ENCODE measurements around the gene ZSCAN5A.
"Not testable (repeated sequence)": the region's sequence is repeated elsewhere in the genome, so short reads cannot be mapped to it uniquely, and the experiment has no call there.

The ZSCAN5A gene, protein sequence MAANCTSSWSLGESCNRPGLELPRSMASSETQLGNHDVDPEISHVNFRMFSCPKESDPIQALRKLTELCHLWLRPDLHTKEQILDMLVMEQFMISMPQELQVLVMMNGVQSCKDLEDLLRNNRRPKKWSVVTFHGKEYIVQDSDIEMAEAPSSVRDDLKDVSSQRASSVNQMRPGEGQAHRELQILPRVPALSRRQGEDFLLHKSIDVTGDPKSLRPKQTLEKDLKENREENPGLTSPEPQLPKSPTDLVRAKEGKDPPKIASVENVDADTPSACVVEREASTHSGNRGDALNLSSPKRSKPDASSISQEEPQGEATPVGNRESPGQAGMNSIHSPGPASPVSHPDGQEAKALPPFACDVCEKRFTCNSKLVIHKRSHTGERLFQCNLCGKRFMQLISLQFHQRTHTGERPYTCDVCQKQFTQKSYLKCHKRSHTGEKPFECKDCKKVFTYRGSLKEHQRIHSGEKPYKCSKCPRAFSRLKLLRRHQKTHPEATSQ

DNA sequence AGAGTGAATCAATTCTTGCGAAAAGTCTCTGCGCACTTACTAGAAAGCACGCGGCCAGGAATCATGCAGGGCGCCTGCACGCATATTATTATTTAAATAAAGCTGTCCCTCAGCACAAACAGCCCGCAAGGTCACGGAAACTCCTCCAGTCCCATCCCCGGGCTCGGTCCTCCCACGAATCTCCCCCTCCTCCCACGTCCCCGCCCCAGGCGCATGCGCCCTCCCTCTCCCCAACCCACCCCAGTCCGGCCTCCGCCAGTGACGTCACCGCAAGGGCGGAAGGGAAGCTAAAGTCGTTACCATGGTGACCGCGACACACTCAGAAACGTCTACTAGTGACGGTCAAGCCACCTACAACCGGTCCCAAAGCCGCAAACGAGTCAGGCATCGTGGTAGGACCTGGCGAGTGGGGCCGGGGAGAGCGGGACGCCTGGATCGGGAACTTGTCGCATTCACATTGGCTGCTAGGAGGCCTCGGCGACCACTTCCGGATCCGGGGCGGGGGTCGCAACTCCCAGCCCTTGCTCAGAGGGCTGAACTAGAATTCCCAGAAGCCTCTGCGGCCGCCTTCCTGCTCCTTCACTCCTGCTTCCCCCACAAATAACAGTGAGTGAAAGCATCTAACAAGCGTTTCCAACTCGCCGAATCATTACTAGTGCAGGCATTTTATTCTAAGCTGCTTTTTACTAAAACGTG lies at the start of gene ZSCAN5A:
TSS of gene ZSCAN5A (minus strand) at position 459 of the 696 bp plus-strand sequence. CDS start 89,793 bp downstream, outside the sequence.
- DNase-seq, result peak; percentile 97

- no peak for DNase-seq
Measured at GRCh38 chr19:56360841-56361240, 46.2 kb upstream of the ZSCAN5A start.

GRCh38 chr19:56356944-56357343 lies 42.3 kb upstream of the ZSCAN5A start:
- no peak for DNase-seq

GRCh38 chr19:56355517-56355916 lies 40.9 kb upstream of the ZSCAN5A start:
- no peak for DNase-seq

- no peak for DNase-seq
Measured at GRCh38 chr19:56351208-56351607, 36.6 kb upstream of the ZSCAN5A start.

GRCh38 chr19:56350416-56351045 lies 35.9 kb upstream of the ZSCAN5A start:
- DNase-seq, result peak; percentile 6

- DNase-seq, result no peak
Measured at GRCh38 chr19:56348289-56348877, 33.7 kb upstream of the ZSCAN5A start.

GRCh38 chr19:56347163-56347778 lies 32.6 kb upstream of the ZSCAN5A start:
- no peak for DNase-seq

DNA sequence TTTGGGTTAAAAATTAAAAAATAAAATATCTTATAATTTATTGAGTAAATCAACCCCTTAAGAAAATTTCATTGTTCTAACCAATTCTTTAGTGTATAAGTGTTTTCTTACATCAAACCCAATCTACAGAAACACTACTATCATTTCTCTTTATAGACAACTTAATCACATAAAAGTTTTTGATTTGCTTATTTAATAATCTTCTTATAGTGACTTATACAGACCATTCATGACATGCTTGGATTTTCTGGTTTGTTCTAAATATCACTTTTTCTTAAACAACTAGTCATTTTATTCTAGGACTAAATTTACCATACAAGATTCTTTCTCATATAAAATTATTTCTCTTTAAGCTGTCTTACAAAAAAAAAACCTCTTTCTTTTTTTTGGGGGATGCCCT lies 27.3 kb upstream of the ZSCAN5A start:
- no peak for DNase-seq

DNA sequence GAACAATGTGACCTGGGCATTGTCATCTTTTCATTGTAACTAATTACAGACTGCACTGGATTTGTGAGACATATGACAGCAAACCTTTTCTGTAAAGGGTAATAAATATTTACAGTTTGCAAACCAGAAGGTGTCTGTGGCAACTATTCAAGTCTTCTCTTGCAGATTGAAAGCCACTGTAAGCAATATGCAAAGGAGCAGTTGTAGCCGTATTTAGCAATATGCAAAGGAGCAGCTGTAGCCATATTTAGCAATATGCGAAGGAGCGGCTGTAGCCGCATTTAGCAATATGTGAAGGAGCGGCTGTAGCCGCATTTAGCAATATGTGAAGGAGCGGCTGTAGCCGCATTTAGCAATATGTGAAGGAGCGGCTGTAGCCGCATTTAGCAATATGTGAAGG lies 24.4 kb upstream of the ZSCAN5A start:
- DNase-seq, result not testable (repeated sequence)

- not testable (repeated sequence) for DNase-seq
Measured at GRCh38 chr19:56337077-56337476, 22.4 kb upstream of the ZSCAN5A start.

DNA sequence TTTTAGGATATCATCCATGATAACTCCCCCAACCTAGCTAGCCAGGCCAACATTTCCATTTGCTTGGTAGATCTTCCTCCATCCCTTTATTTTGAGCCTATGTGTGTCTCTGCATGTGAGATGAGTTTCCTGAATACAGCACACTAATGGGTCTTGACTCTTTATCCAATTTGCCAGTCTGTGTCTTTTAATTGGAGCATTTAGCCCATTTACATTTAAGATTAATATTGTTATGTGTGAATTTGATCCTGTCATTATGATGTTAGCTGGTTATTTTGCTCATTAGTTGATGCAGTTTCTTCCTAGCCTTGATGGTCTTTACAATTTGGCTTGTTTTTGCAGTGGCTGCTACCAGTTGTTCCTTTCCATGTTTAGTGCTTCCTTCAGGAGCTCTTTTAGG lies 20.7 kb upstream of the ZSCAN5A start:
- not testable (repeated sequence) for DNase-seq

DNA sequence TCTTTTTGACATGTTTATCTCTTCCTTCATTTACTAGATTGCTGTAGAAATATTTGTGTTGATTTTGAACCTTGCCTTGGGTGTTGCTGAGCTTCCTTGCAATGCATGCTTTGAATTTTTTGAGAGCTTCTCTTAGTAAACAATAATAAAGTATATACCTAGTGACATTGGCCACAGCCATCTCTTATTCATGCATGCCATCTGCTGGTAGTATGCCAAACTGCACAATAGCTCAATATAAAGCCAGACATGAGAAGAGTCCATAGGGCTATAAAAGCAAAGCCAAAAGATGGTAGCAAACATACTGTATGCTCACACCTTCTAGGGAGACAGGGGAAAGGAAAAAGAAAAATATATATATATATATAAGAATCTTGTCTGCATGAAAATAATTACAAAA lies 18.9 kb upstream of the ZSCAN5A start:
- no peak for DNase-seq

- DNase-seq, result no peak
Measured at GRCh38 chr19:56332695-56333094, 18.1 kb upstream of the ZSCAN5A start.

DNA sequence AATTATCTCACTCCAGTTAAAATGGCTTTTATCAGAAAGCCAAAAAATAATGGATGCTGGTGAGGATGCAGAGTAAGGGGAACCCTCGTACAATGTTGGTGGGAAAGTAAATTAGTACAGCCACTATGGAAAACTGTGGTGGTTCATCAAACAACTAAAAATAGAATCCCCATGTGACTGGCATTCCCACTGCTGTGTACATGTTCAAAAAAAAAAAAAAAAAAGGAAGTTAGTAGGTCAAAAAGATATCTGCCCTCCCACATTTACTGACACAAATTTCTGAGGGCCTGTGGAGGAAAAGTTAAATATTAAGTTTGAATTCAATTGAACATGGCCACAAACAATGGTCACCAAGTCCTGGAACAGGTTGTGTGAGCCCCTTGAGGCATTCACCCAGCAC lies 9.8 kb upstream of the ZSCAN5A start:
- DNase-seq, result no peak

- no peak for DNase-seq
Measured at GRCh38 chr19:56321989-56322440, 7.4 kb upstream of the ZSCAN5A start.

DNA sequence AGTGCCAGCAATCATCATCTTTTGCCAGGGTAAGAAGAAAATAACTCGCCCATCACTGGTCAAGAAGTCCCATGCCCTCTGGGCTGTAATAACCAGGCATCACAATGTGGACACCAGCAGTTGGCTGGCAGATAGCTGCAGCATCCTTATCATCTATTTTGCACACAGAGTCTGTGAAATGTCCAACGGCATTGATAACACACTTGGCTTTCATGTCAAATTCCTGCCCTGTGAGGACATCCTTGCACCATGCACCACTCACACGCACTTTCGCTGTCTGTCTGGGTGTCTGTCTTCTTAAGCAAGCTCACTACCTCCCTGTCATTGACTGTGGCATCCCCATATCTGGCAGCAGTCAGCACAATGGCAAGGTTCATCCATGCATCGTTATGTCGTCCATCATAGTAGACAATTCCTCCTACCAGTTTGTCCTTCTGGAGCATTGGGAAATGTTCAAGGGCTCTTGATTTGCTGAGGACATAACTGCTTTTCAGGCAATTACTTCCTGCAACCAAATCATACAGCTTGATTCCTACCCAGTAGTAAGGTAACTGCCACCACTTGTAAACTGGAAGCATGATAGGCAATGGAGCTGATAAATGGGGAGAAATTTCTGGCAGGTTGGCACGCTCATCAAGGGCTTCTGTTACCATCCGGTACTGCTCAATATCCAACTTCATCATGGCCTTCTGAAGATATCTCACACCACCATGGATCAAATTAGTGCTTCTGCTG lies 6.8 kb upstream of the ZSCAN5A start:
- DNase-seq, result no peak

GRCh38 chr19:56319991-56320390 lies 5.4 kb upstream of the ZSCAN5A start:
- DNase-seq, result no peak

DNA sequence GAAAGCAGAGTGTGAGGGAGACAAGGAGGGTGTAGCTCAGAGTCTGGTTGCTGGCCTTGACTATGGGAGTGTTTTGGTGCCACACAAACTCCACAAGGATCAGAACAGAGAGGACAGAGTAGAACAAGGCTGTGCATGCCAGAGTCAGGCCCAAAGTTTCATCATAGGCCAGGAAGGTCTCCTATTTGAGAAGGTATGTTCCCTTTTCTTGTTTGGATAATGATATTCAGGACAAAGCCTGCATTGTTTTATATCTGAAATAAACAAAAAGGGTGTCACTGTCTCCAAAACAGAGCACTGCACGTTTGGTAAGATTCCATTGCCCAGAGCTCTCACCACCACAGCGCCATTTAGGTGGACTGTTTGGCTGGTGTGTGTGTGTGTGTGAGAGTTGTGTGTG lies 3.1 kb upstream of the ZSCAN5A start:
- no peak for DNase-seq

GRCh38 chr19:56316728-56317127 lies 2.1 kb upstream of the ZSCAN5A start:
- no peak for DNase-seq

GRCh38 chr19:56315077-56315828 lies 614 bp upstream of the ZSCAN5A start:
- peak; percentile 87 for DNase-seq
